H9 (cell line): Measurements from ENCODE around the gene IL17REL. TPM values are rescaled to one million over a fixed set of nuclear protein-coding genes. Genes with fewer than 3 reads are reported as not detected.
A peak's percentile ranks its signal among the peaks of the same experiment; 100 is the strongest.

Experiments used
- DNase-seq: peaks from one replicate; pipeline ENCODE4 v3.0.0-alpha.2; 2017
- H2AFZ ChIP-seq: one replicate; pipeline ENCODE4 v1.6.1; 2013; ENCODE audit warnings: mild to moderate bottlenecking, low read length, control low read depth, moderate library complexity
- H2AK5ac ChIP-seq: 2 replicates; pipeline ENCODE4 v1.6.1; 2013; ENCODE audit warnings: low read length, control low read depth, mixed read lengths; ENCODE audit not compliant: insufficient read length
- H2BK120ac ChIP-seq: one replicate; pipeline ENCODE4 v1.6.1; 2013; ENCODE audit warnings: low read depth, mild to moderate bottlenecking, low read length, control low read depth, inconsistent platforms; ENCODE audit not compliant: poor library complexity, severe bottlenecking
- H2BK12ac ChIP-seq: 2 replicates; pipeline ENCODE4 v1.6.1; 2013; ENCODE audit warnings: low read length, control low read depth, mixed read lengths, low read depth; ENCODE audit not compliant: insufficient read length
- H2BK15ac ChIP-seq: 2 replicates; pipeline ENCODE4 v1.6.1; 2013; ENCODE audit warnings: low read depth, low read length, control low read depth
- H2BK20ac ChIP-seq: one replicate; pipeline ENCODE4 v1.6.1; 2013; ENCODE audit warnings: low read depth, mild to moderate bottlenecking, low read length, control low read depth, inconsistent platforms; ENCODE audit not compliant: poor library complexity, severe bottlenecking
- H2BK5ac ChIP-seq: 2 replicates; pipeline ENCODE4 v1.6.1; 2013; ENCODE audit warnings: low read length, control low read depth, mixed read lengths; ENCODE audit not compliant: insufficient read length
- H3K14ac ChIP-seq: 2 replicates; pipeline ENCODE4 v1.6.1; 2013; ENCODE audit warnings: low read length, control low read depth; ENCODE audit not compliant: insufficient read depth
- H3K18ac ChIP-seq: 2 replicates; pipeline ENCODE4 v1.6.1; 2013; ENCODE audit warnings: low read depth, mild to moderate bottlenecking, mixed read lengths, low read length, control low read depth; ENCODE audit not compliant: insufficient read length
- H3K23ac ChIP-seq: 2 replicates; pipeline ENCODE4 v1.6.1; 2013; ENCODE audit warnings: low read length, control low read depth, mixed read lengths, low read depth; ENCODE audit not compliant: insufficient read length
- H3K23me2 ChIP-seq: 2 replicates; pipeline ENCODE4 v1.6.1; 2013; ENCODE audit warnings: low read depth, mild to moderate bottlenecking, mixed read lengths, low read length, control low read depth; ENCODE audit not compliant: insufficient read length, poor library complexity, severe bottlenecking
- H3K27ac ChIP-seq: 2 replicates; pipeline ENCODE4 v1.5.1; 2013; ENCODE audit warnings: low read length, control low read depth, mixed read lengths, low read depth; ENCODE audit not compliant: insufficient read length
- H3K27me3 ChIP-seq: 2 replicates; pipeline ENCODE4 v1.6.1; 2013; ENCODE audit warnings: low read length, control low read depth, inconsistent platforms; ENCODE audit not compliant: insufficient read depth
- H3K4ac ChIP-seq: 2 replicates; pipeline ENCODE4 v1.6.1; 2013; ENCODE audit warnings: low read depth, mild to moderate bottlenecking, control low read depth, inconsistent platforms, low read length, moderate library complexity
- H3K4me1 ChIP-seq: 2 replicates; pipeline ENCODE4 v1.6.1; 2013; ENCODE audit warnings: low read length, control low read depth, inconsistent platforms; ENCODE audit not compliant: insufficient read depth
- H3K4me2 ChIP-seq: 2 replicates; pipeline ENCODE4 v1.6.1; 2013; ENCODE audit warnings: low read length, control low read depth, mixed read lengths; ENCODE audit not compliant: insufficient read length, insufficient read depth
- H3K56ac ChIP-seq: 2 replicates; pipeline ENCODE4 v1.6.1; 2013; ENCODE audit warnings: low read depth, mild to moderate bottlenecking, mixed read lengths, low read length, control low read depth; ENCODE audit not compliant: insufficient read length
- H3K79me1 ChIP-seq: 2 replicates; pipeline ENCODE4 v1.6.1; 2013; ENCODE audit warnings: low read depth, mild to moderate bottlenecking, moderate library complexity, low read length, control low read depth, inconsistent platforms; ENCODE audit not compliant: insufficient read depth, poor library complexity, severe bottlenecking
- H3K79me2 ChIP-seq: 2 replicates; pipeline ENCODE4 v1.6.1; 2013; ENCODE audit warnings: low read length, control low read depth, inconsistent platforms; ENCODE audit not compliant: insufficient read depth
- H3K9ac ChIP-seq: 2 replicates; pipeline ENCODE4 v1.6.1; 2013; ENCODE audit warnings: low read length, control low read depth, mixed read lengths; ENCODE audit not compliant: insufficient read length; ENCODE audit errors: extremely low read depth
- H3K9me3 ChIP-seq: one replicate; pipeline ENCODE4 v1.6.1; 2013; ENCODE audit warnings: low read depth, low read length, inconsistent platforms; ENCODE audit not compliant: control insufficient read depth
- H3T11ph ChIP-seq: one replicate; pipeline ENCODE4 v1.6.1; 2013; ENCODE audit warnings: mild to moderate bottlenecking, low read length, control low read depth, inconsistent platforms
- H4K20me1 ChIP-seq: one replicate; pipeline ENCODE4 v1.6.1; 2013; ENCODE audit not compliant: control insufficient read depth, insufficient read length, insufficient read depth
- H4K5ac ChIP-seq: 2 replicates; pipeline ENCODE4 v1.6.1; 2013; ENCODE audit warnings: low read depth, mild to moderate bottlenecking, mixed read lengths, low read length, control low read depth; ENCODE audit not compliant: insufficient read length
- H4K8ac ChIP-seq: replicated peaks from 2 replicates; pipeline ENCODE4 v1.6.1; 2013; ENCODE audit warnings: low read length, control low read depth, mixed read lengths, low read depth; ENCODE audit not compliant: insufficient read length
- H4K91ac ChIP-seq: 2 replicates; pipeline ENCODE4 v1.6.1; 2013; ENCODE audit warnings: low read depth, mild to moderate bottlenecking, moderate library complexity, mixed read lengths, low read length, control low read depth; ENCODE audit not compliant: insufficient read length
- H3K27ac Mint-ChIP-seq, 3 experiments: 2 replicates in 2 of 3; 3 replicates in 1 of 3; pipeline ENCODE4 v1.8.0; 2020 to 2021; ENCODE audit warnings: mixed read lengths in 3 of 3, mild to moderate bottlenecking in 1 of 3, moderate library complexity in 1 of 3
- H3K27me3 Mint-ChIP-seq: 2 replicates; pipeline ENCODE4 v1.8.0; 2021; ENCODE audit warnings: low read depth, mild to moderate bottlenecking, moderate library complexity, mixed read lengths
- H3K36me3 Mint-ChIP-seq, 3 experiments: 2 replicates in 2 of 3; 3 replicates in 1 of 3; pipeline ENCODE4 v1.8.0; 2020 to 2021; ENCODE audit warnings: low read depth in 3 of 3, mixed read lengths in 3 of 3; ENCODE audit not compliant: insufficient read depth in 1 of 3
- H3K4me1 Mint-ChIP-seq, 2 experiments: 2 replicates each; pipeline ENCODE4 v1.8.0; 2020; ENCODE audit warnings: mixed read lengths in 2 of 2
- H3K4me3 Mint-ChIP-seq, 2 experiments: 2 replicates in 1 of 2; 3 replicates in 1 of 2; pipeline ENCODE4 v1.8.0; 2020 to 2021; ENCODE audit warnings: mild to moderate bottlenecking in 2 of 2, mixed read lengths in 2 of 2, moderate library complexity in 1 of 2
- H3K9me3 Mint-ChIP-seq, 2 experiments: 2 replicates in 1 of 2; 3 replicates in 1 of 2; pipeline ENCODE4 v1.8.0; 2020; ENCODE audit warnings: mild to moderate bottlenecking in 2 of 2, mixed read lengths in 2 of 2, moderate library complexity in 1 of 2
- CTCF ChIP-seq: fragments of 200-600 bp; sonication (generic); conservative IDR thresholded peaks from 3 replicates; pipeline ENCODE4 v1.8.0; 2021; ENCODE audit warnings: antibody characterized with exemption, mild to moderate bottlenecking
- WGBS: extraction: QIAGEN DNeasy Blood & Tissue Kit; methylation state at CpG from one replicate; pipeline ENCODE4 v1.1.7; 2013; ENCODE audit warnings: missing lambda C conversion rate, low lambda C conversion rate, mixed read lengths; ENCODE audit not compliant: insufficient read length; ENCODE audit errors: extremely low coverage; 5-methylcytosine and 5-hydroxymethylcytosine counted together
- total RNA-seq: library from RNA; stranded (reverse); gene quantifications from 2 replicates; pipeline ENCODE4 v1.2.1, GENCODE V29; 2021

IL17REL gene
- total RNA-seq, 1 experiment from 2014 or later, result 0.20 TPM

GRCh38 chr22:50010676-50011446 is 1.7 kb downstream of the IL17REL start:
- Mint-ChIP-seq H3K9me3 (no peaks in the 10 kb centered on the region; a peak in 1 of 5 replicates), H3K27ac (peak overlapping the region in 1 of 3 experiments; percentile 74; a peak in 1 of 7 replicates), H3K4me3 (peak overlapping the region in 1 of 2 experiments; percentile 75; a peak in 3 of 5 replicates), H3K27me3 (peaks cover 39% of the 10 kb centered on the region), H3K4me1 (peaks cover 11 to 30% of the 10 kb centered on the region in 2 experiments; a peak in 3 of 4 replicates), H3K36me3 (no peaks in the 10 kb centered on the region)
- Histone ChIP-seq H3K56ac (no peak overlapping the region), H3T11ph (no peak overlapping the region), H2BK20ac (no peak overlapping the region), H2AK5ac (no peak overlapping the region), H4K91ac (no peak overlapping the region), H2BK120ac (no peak overlapping the region), H3K4ac (no peak overlapping the region), H3K79me1 (no peaks in the 10 kb centered on the region), H3K79me2 (no peaks in the 10 kb centered on the region), H3K23me2 (peaks cover 4% of the 10 kb centered on the region), H4K8ac (no peak overlapping the region), H2AFZ (no peak overlapping the region), H3K4me2 (peak overlapping the region; percentile 6), H3K9me3 (no peaks in the 10 kb centered on the region), H3K27me3 (peaks cover 12% of the 10 kb centered on the region; the same call in 1 of the 2 replicates), H4K5ac (no peak overlapping the region), H3K23ac (no peak overlapping the region), H4K20me1 (no peaks in the 10 kb centered on the region), H3K9ac (no peak overlapping the region), H3K14ac (no peak overlapping the region; the same call in 1 of the 2 replicates), H2BK12ac (no peak overlapping the region), H3K18ac (no peak overlapping the region), H3K27ac (no peak overlapping the region), H2BK5ac (no peak overlapping the region), H3K4me1 (no peaks in the 10 kb centered on the region), H2BK15ac (no peak overlapping the region)
- no CpG with 5 or more reads among the region's 61 CpGs for WGBS
- peak; percentile 32 for DNase-seq
- TF ChIP-seq CTCF, result no peak
